Umbilical cord (tissue), 2 donors: ENCODE measurements around the gene KRT20. TPM values are rescaled to one million over a fixed set of nuclear protein-coding genes. Genes with fewer than 3 reads are reported as not detected.

Experiments used
- DNase-seq: peaks from one replicate; pipeline ENCODE4 v3.0.0-alpha.2; 2015; ENCODE audit warnings: low spot score
- total RNA-seq: library from RNA; depleted of rRNA; stranded (reverse); fragments of >200 nt; gene quantifications from one replicate; pipeline ENCODE4 v1.2.3, GENCODE V29; 2014; ENCODE audit warnings: low replicate concordance; ENCODE audit not compliant: insufficient read depth

Gene KRT20
- total RNA-seq, 1 donor from 2014 or later = 3.4 TPM

DNA sequence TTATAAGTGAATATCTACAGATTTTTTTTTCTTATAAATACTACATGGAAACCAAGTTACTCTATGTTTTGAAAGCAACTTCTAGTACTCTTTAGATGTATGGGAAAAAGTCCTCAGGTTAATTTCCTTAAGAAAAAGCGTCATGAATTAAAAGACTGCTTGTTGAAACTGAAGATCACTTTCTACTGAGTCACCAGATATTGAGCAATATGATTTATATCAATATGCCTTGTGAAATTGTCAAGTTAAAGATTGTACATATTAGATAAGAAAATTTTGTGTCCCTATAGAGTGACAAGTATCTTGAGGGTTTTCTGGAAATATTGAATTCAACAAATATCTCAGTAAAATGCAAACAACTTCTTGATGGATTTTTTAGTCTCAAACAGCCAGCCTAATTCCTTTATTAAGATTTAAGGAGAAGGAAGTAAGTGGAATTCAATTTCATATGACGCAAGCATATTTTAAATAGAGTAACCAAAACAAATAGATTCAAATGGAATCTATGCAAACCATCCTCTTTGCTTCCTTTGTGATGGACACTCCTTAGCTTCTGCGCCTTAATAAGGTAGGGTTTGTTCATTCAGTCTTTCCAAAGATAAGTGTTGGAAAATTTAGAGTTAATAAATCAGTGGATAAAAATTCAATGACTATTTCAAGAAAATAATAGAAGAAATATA is 34.6 kb downstream of the KRT20 start:
- DNase-seq = no peak

DNA sequence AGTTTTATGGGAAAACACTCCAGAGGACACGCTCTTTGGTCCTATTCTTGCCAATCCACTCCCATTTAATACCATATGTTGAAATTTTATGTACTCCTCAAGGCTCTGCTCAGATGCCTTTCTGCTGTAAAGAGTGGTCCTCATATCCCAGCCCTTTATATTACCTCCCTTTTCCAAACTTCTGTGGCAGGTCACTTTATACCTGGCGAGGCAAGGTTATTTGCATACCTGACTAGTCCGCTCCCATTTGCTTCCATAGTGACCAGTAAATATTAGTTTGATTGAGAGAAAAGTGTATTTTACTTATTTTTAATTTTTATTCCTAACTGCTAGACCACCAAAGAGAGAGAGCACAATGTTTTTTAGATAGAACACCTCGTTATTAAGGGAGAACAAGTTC is 35.3 kb downstream of the KRT20 start:
- no peak for DNase-seq

DNA sequence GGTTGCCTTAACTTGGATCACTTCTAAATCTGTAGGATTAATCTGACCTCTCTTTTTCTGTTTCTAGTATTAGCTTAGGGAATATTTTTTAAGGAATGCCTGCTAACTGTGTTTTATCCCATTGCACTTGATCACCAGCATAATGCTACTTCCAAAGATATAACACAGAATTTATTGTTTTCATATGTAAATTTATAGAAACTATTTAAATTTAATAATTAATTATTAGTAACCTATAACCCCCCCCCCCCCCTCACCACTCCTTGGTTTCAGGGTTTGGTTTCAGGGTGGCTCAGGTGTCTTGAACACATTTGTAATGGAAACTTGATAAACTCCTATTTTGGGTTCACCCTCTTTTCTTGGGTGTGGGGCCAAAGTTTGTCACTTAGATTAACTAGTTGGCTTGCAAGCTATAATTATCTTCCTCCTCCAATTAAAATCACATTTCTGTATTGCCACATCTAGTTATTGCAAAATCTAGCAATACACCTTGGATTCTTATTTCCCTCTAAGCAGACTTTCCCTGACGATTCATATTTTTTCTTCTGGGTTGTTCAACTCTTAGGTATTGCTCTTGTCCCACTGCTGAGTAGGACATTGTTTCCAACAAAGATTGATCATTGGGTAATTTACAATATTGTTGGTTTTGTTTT is 36.3 kb downstream of the KRT20 start:
- DNase-seq = peak; percentile 13

DNA sequence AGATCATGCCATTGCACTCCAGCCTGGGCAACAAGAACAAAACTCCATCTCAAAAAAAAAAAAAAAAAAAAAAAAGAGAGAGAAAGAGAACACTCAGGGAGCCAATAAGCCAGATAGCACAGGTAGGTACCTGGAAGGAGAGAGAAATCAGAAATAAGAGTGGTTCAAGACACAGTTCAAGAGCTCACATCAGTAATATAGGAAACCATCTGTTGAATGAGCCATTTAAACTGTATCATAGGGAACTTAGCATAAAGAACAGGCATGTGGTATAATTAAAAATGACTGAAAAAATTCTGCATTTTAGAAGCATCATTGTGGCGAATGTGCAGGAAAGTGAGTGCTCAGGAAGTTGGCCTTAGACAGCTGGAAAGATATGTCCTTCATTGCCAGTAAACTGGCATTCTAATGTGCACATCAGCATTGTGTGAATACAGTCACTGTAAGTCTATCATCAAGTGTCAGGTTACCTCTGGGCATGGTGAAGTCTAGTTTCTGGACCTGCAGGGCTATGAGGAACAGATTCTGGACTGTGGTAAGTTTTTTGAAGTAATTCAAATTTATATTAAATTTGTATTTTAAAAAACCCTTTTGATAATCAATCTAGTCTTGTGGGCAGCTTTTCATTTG is 38.4 kb downstream of the KRT20 start:
- no peak for DNase-seq

DNA sequence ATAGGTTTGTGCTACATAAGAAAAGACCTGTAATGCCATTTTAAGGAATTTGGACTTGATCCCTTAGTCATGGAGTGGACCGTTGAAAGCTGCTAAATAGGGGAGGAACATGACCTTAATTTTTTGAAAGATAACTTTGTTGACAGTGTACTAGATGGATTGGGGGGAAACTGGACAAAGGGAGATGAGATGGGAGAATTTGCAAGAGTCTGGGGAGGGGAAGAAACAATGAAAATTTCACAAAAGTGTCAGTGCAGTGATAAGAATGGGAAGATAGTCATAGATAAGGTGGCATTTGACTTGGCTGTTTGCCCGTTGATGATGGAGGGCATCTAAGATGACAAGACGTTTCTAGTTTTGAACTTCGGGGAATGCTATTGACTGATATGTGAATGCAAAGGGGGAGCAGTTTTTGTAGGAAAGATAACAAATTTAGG is 40.4 kb downstream of the KRT20 start:
- DNase-seq = no peak

DNA sequence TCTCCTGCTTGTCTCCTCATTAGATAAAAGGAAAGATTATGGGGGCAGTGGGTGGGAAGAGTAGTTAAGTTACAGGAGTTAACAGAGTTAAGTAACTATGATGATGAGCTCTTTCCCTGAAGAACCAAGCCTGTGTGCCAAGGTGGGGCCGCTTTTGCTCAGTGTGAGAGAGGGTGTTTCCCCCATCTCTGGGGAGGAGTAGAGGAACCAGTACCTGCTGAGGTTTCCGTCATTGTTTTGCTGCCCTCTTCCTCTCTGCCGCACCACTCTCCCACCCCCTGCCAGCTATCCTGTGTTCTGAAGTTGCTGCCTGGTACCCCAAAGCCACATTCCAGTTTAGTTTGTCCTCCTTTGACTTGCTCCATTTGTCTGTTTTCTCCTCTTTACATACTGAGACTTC is 41.8 kb downstream of the KRT20 start:
- DNase-seq = no peak

DNA sequence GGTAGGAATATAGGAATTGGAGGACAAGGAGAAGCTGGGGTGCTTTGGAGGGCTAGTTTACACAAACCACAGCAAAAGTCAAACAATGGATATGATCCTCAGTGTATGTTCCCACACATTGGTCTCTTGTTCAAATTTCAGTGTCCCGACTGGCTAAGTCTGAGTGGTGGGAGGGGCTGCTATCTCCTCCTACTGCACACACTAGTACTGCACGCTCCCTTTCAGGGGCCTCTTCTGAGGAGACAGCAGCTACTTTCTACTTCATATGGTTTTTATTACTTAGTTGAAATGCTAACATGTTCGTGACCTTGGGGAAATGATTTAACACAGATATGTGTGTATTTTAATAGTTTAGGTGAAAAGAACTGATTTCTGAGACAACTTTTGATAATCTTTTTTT is 43.8 kb downstream of the KRT20 start:
- peak; percentile 43 for DNase-seq

DNA sequence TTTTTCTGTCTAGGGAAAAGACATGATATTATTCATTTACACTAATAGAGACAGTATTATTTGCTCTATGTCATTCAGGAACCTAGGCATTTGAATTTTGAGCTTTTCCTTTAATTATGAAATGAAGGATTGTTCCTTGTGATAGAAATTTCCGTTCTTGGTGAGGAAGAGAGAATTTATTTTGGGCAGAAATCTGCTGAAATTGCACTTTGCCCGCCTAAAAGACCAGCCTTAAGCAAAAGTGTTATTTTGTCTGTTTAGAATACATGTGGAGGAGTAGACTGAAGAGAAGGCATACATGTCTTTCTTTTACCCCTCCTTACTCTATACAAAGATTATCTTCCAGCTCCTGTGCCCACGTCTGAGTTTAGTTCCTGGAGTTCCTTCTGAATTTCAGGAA is 45.8 kb downstream of the KRT20 start:
- no peak for DNase-seq

DNA sequence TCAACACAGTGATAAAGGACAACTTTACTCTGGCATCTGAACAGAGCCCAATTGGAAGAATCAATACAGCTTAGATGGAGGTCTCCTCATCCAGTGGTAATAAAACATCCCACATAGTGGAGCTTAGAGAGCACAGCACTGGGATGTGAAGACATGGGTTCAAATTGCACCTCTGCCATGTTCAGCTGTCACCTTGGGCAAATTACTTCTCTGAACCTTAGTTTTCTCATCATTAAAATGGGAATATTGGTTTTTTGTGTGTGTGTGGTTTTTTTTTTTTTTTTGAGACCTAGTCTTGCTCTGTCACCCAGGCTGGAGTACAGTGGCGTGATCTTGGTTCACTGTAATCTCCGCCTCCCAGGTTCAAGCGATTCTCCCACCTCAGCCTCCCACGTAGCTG is 49.0 kb downstream of the KRT20 start:
- DNase-seq = no peak

DNA sequence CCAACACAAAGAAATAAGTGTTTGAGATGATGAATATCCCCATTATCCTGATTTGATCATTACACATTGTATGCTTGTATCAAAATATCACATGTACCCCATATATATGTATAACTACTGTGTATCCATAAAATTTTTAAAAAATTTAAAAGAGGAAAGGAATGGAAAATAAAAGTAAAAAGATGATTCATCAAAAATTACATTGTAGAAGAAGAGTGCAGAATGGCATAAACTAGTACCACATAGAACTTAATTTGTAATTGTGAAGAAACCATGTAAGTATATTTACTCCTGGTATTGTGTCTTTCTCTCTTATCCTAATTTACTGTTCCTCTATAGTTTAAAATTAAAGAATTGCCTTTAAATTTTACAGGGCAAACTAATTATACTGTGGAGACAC is 51.2 kb downstream of the KRT20 start:
- no peak for DNase-seq

DNA sequence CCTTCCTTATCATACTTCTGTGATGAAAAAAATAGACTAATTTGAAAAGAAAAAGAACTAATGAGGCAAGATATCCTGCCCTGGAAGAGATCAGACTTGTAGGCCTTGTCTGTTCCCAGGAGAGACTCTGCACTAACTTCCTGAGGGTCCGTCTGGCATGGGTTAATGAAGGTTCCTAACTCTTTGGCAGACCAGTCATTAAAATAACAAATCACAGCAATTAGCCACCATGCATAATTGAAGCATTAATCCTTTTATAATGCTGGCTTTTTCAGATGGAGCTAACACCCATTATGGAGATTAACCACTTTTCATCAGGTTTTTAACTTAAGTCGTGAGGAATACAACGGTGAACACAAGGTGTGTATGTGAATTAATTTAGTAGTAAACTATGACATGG is 52.2 kb downstream of the KRT20 start:
- DNase-seq = no peak

DNA sequence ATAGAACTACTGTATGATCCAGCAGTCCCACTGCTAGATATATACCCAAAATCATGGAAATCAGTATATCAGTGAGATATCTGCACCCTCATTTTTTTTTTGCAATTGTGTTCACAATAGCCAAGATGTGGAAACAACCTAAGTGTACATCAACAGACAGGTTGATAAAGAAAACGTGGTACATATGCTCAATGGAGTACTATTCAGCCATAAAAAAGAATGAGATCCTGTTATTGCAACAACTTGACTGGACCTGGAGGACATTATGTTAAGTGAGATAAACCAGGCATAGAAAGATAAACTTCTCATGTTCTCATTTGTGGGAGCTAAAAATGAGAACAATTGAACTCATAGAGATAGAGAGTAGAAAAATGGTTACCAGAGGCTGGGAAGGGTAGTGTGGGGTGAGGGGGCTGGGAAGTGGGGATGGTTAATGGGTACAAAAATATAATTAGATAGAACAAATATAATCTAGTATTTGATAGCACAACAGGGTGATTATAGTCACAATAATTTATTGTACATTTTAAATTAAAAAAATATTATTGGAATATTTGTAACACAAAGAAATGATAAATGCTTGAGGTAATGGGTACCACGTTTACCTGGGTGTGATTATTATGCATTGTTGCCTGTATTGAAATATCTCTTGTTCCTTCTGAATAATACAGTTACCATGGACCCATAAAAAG is 54.8 kb downstream of the KRT20 start:
- no peak for DNase-seq

DNA sequence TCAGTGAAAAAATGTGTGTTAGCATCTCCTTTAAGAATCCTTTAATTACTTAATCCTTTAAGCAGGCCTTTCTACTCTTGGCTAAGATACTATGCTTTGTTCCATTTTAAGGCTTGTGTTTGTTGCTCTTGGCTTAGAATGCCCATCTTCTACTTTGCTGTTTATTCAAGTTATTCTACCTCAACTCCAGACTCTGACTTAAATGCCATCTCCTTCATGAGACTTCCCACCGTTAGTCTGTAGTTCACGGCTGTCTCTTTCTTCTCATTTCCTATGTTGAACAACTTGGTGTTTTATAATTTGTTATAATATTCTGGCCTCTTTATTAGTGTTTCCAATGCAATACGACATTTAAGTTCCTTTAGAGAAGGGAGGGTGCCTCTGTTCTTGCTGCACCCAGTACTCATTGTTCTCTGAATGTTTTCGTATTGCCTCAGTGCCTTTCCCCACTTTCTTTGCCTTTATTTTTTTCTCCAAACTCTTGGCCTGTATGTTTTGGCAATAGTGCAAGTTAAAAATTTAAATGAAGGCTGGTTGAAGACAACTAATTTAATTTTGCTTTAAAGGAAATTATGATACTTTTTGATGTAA is 56.5 kb downstream of the KRT20 start:
- DNase-seq = no peak

DNA sequence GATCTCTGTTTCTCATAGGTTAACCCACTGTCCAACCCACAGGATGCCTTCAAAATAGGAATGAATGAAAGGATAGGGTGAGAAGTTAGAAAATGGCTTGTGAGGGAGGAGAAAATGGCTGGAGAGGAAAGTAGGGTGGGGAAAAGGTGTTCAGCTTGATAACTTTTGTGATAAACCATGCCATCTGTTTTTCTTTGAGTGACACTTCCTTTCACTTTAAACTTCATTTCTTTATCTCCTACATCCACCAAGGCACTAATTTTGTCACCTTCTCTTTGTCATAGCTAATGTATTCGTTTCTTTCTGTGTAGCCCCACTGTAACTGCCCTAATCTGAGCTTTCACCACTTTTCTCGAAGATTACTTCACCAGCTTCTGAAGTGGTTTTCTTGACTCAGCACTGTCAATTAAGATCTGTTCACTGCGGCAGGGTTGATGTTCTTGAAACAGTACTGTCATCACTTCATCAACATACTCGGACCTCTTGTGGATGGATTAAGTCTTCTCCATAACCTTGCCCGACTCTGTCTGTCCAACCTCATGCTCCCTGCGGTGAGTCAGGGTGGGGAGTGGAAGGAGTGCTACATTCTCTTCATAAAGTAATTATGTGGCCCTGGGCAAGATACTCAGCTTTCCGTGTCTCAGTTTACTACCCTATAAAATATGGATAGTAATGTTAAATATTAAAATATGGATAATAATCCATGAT is 57.1 kb downstream of the KRT20 start:
- no peak for DNase-seq

Other genes with a start within 250 kb of the KRT20 start
- gene SMARCE1, start 237.4 kb downstream of the KRT20 start, total RNA-seq = 146 TPM
- 3.4 TPM for gene KRT222, start 220.1 kb downstream of the KRT20 start, total RNA-seq
- gene KRT24, start 181.5 kb downstream of the KRT20 start, total RNA-seq = 6.3 TPM
- not detected for gene KRT25, start 129.9 kb downstream of the KRT20 start, total RNA-seq
- 8.2 TPM for gene KRT26, start 113.0 kb downstream of the KRT20 start, total RNA-seq
- gene KRT27, start 102.7 kb downstream of the KRT20 start, total RNA-seq = not detected
- gene KRT28, start 85.3 kb downstream of the KRT20 start, total RNA-seq = 3.6 TPM
- gene KRT10, start 62.6 kb downstream of the KRT20 start, total RNA-seq = 45.7 TPM
- gene KRT12, start 18.0 kb downstream of the KRT20 start, total RNA-seq = 4.6 TPM
- gene KRT23, start 52.4 kb upstream of the KRT20 start, total RNA-seq = 24.3 TPM
- 2.4 TPM for gene KRT39, start 81.7 kb upstream of the KRT20 start, total RNA-seq
- not detected for gene KRT40, start 99.1 kb upstream of the KRT20 start, total RNA-seq
- not detected for gene KRTAP3-3, start 108.9 kb upstream of the KRT20 start, total RNA-seq
- 31.1 TPM for gene KRTAP3-2, start 114.7 kb upstream of the KRT20 start, total RNA-seq
- gene KRTAP3-1, start 123.9 kb upstream of the KRT20 start, total RNA-seq = not detected
- not detected for gene KRTAP1-5, start 142.0 kb upstream of the KRT20 start, total RNA-seq
- not detected for gene KRTAP1-4, start 145.0 kb upstream of the KRT20 start, total RNA-seq
- not detected for gene KRTAP1-3, start 149.6 kb upstream of the KRT20 start, total RNA-seq
- not detected for gene KRTAP1-1, start 156.2 kb upstream of the KRT20 start, total RNA-seq
- not detected for gene KRTAP2-1, start 162.1 kb upstream of the KRT20 start, total RNA-seq
- 8.4 TPM for gene KRTAP2-2, start 170.0 kb upstream of the KRT20 start, total RNA-seq
- 20.5 TPM for gene KRTAP2-3, start 174.9 kb upstream of the KRT20 start, total RNA-seq
- not detected for gene KRTAP2-4, start 180.6 kb upstream of the KRT20 start, total RNA-seq
- gene KRTAP4-7, start 198.9 kb upstream of the KRT20 start, total RNA-seq = not detected
- not detected for gene KRTAP4-8, start 212.9 kb upstream of the KRT20 start, total RNA-seq
- gene KRTAP4-16, start 217.0 kb upstream of the KRT20 start, total RNA-seq = not detected
- not detected for gene KRTAP4-9, start 220.1 kb upstream of the KRT20 start, total RNA-seq
- gene KRTAP4-11, start 233.1 kb upstream of the KRT20 start, total RNA-seq = 3.4 TPM
- not detected for gene KRTAP4-12, start 238.9 kb upstream of the KRT20 start, total RNA-seq